ENCODE data around the gene ANO8. TPM values are rescaled to one million over a fixed set of nuclear protein-coding genes. Genes with fewer than 3 reads are reported as not detected.

ANO8 gene
- total RNA-seq = 4.6 and 7.3 TPM in 2 replicates
- 1.1 and 1.9 TPM in 2 replicates for polyA plus RNA-seq

- H2AFZ ChIP-seq = peak within 1 kb of the TSS; percentile 88
- 5% methylated on average over 80 of the region's 86 CpGs for WGBS (ENCODE audit: low lambda C conversion rate, missing lambda C conversion rate)
- no peaks in the 10 kb centered on the region for H3K27me3 ChIP-seq
- H3K4me2 ChIP-seq = peak within 1 kb of the TSS; percentile 90
- H3K36me3 ChIP-seq (replicated peaks; ENCODE audit: insufficient read depth, low read depth) = no peaks in the 10 kb centered on the region
- H3K4me3 ChIP-seq = peak within 1 kb of the TSS; percentile 90
- TF ChIP-seq CTCF (IDR thresholded peaks at IDR 0.05; ENCODE audit: poor library complexity) (no peak), EZH2phosphoT487 (IDR thresholded peaks at IDR 0.05; ENCODE audit: low read depth, severe bottlenecking, unreplicated experiment) (no peak), EZH2 (IDR thresholded peaks at IDR 0.05; ENCODE audit: borderline replicate concordance) (no peak)
- no peaks in the 10 kb centered on the region for H4K20me1 ChIP-seq (ENCODE audit: insufficient read depth, poor library complexity, severe bottlenecking)
- peak within 1 kb of the TSS; percentile 45 for H3K27ac ChIP-seq
- peak; percentile 97 for DNase-seq (ENCODE audit: low spot score)
- peaks cover 17% of the 10 kb centered on the region for H3K79me2 ChIP-seq
- H3K9me3 ChIP-seq (ENCODE audit: low read depth) = no peaks in the 10 kb centered on the region
- H3K9me2 ChIP-seq (replicated peaks; ENCODE audit: insufficient read depth) = no peaks in the 10 kb centered on the region
- H3K4me1 ChIP-seq (ENCODE audit: insufficient read depth) = peaks cover 16% of the 10 kb centered on the region
Observed at GRCh38 chr19:17334414-17335409, at the start of gene ANO8. Gene ANO8 (minus strand): TSS chr19:17334855. CDS start chr19:17334670, 185 bp downstream.

GRCh38 chr19:17380426-17381138, 45.9 kb upstream of the ANO8 start:
- no peak overlapping the region for H3K27ac ChIP-seq
- no peaks in the 10 kb centered on the region for H3K4me1 ChIP-seq (ENCODE audit: insufficient read depth)
- no peak overlapping the region for H3K4me2 ChIP-seq
- H4K20me1 ChIP-seq (ENCODE audit: insufficient read depth, poor library complexity, severe bottlenecking) = no peaks in the 10 kb centered on the region
- no peak for DNase-seq (ENCODE audit: low spot score)
- H2AFZ ChIP-seq = no peak overlapping the region
- H3K9me2 ChIP-seq (replicated peaks; ENCODE audit: insufficient read depth) = no peaks in the 10 kb centered on the region
- WGBS (ENCODE audit: low lambda C conversion rate, missing lambda C conversion rate) = 96% methylated on average over 5 of the region's 5 CpGs
- H3K36me3 ChIP-seq (replicated peaks; ENCODE audit: insufficient read depth, low read depth) = no peaks in the 10 kb centered on the region
- no peak overlapping the region for H3K4me3 ChIP-seq
- TF ChIP-seq CTCF (IDR thresholded peaks at IDR 0.05; ENCODE audit: poor library complexity) (no peak), EZH2phosphoT487 (IDR thresholded peaks at IDR 0.05; ENCODE audit: low read depth, severe bottlenecking, unreplicated experiment) (no peak), EZH2 (IDR thresholded peaks at IDR 0.05; ENCODE audit: borderline replicate concordance) (no peak)
- H3K79me2 ChIP-seq = no peaks in the 10 kb centered on the region
- no peaks in the 10 kb centered on the region for H3K9me3 ChIP-seq (ENCODE audit: low read depth)
- H3K27me3 ChIP-seq = no peaks in the 10 kb centered on the region

GRCh38 chr19:17379221-17379631, 44.6 kb upstream of the ANO8 start:
- Histone ChIP-seq H3K27ac (no peak overlapping the region), H4K20me1 (ENCODE audit: insufficient read depth, poor library complexity, severe bottlenecking) (no peaks in the 10 kb centered on the region), H3K9me3 (ENCODE audit: low read depth) (no peaks in the 10 kb centered on the region), H3K4me1 (ENCODE audit: insufficient read depth) (no peaks in the 10 kb centered on the region), H2AFZ (no peak overlapping the region), H3K9me2 (replicated peaks; ENCODE audit: insufficient read depth) (no peaks in the 10 kb centered on the region), H3K36me3 (replicated peaks; ENCODE audit: insufficient read depth, low read depth) (no peaks in the 10 kb centered on the region), H3K79me2 (no peaks in the 10 kb centered on the region), H3K4me3 (no peak overlapping the region), H3K27me3 (no peaks in the 10 kb centered on the region), H3K4me2 (no peak overlapping the region)
- DNase-seq (ENCODE audit: low spot score) = no peak
- WGBS (ENCODE audit: low lambda C conversion rate, missing lambda C conversion rate) = 38% methylated on average over 14 of the region's 14 CpGs
- TF ChIP-seq EZH2 (IDR thresholded peaks at IDR 0.05; ENCODE audit: borderline replicate concordance) (no peak), EZH2phosphoT487 (IDR thresholded peaks at IDR 0.05; ENCODE audit: low read depth, severe bottlenecking, unreplicated experiment) (no peak), CTCF (IDR thresholded peaks at IDR 0.05; ENCODE audit: poor library complexity) (no peak)
